NCI-H2227 treated with DMSO at 0.1 percent for 48 hours (cell line): ENCODE results near the gene SMAD5.

ENCODE experiments used
- DNase-seq: peaks from one replicate; lab custom pipeline; 2025; lab: John Stamatoyannopoulos, UW

Gene SMAD5

GRCh38 chr5:136222580-136223235 is 90.1 kb downstream of the SMAD5 start:
- no peak for DNase-seq

GRCh38 chr5:136225796-136226195 is 93.2 kb downstream of the SMAD5 start:
- DNase-seq = no peak

- DNase-seq = no peak
Observed at GRCh38 chr5:136226401-136226800, 93.8 kb downstream of the SMAD5 start.

- no peak for DNase-seq
Observed at GRCh38 chr5:136228136-136228757, 95.6 kb downstream of the SMAD5 start.

- DNase-seq = no peak
Observed at GRCh38 chr5:136230176-136230575, 97.5 kb downstream of the SMAD5 start.

GRCh38 chr5:136232316-136232715 is 99.7 kb downstream of the SMAD5 start:
- DNase-seq = no peak
